ENCODE measurements around the gene NT5C3B. TPM values are rescaled to one million over a fixed set of nuclear protein-coding genes. Genes with fewer than 3 reads are reported as not detected.

The NT5C3B gene
- polyA plus RNA-seq, 1 of the 3 experiments (the other 2 are of a cell fraction), result 87.4 TPM

DNA sequence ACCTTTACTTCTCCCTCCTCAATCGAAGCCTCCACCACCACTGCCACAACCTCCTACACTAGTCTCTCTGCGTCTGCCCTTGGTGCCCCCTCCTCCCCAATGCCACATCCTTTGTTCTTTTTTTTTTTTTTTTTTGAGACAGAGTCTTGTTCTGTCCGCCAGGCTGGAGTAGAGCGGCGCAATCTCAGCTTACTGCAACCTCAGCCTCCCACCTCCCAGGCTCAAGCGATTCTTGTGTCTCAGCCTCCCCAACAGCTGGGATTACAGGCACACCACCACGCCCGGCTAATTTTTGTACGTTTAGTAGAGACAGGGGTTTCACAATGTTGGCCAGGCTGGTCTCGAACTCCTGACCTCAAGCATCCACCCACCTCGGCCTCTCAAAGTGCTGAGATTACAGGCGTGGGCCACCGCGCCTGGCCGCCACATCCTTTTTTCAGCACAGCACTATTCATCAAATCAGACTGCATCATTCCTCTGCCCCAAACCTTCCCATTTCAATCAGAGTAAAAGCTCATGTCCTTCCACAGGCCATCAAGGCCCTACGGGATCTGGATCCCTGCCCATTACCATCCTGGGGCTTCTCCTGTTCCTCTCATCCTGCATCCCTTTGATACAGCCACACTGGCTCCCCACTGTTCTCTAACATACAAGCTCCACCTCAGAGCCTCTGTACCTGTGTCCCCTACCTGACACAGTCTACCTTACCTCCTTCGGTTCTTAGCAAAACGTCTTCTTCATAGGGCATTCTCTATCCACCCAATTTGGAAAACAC, 27.2 kb upstream of the NT5C3B start:
- Histone ChIP-seq H4K20me1 (ENCODE audit: insufficient read depth) (peaks cover 46% of the 10 kb centered on the region), H3K9ac (peak overlapping the region; percentile 92; the same call in 1 of the 2 replicates), H2AFZ (ENCODE audit: low read depth) (no peak overlapping the region), H3K27me3 (ENCODE audit: insufficient read depth) (no peaks in the 10 kb centered on the region), H3K9me3 (no peaks in the 10 kb centered on the region), H3K4me2 (peak overlapping the region; percentile 91), H3K4me3 (ENCODE audit: low read depth in 2 of 2, low read length in 1 of 2) (peak overlapping the region; percentile 91 to 95; a peak in 3 of 4 replicates), H3K27ac (ENCODE audit: low read depth in 2 of 2, low read length in 1 of 2) (no peak overlapping the region), H3K79me2 (ENCODE audit: insufficient read depth) (peaks cover 68% of the 10 kb centered on the region), H3K4me1 (ENCODE audit: control insufficient read depth in 1 of 2, insufficient read depth in 2 of 2, low read depth in 1 of 2, low read length in 1 of 2) (peaks cover 5 to 24% of the 10 kb centered on the region in 2 experiments; a peak in 2 of 4 replicates), H3K9me2 (no peaks in the 10 kb centered on the region), H3K36me3 (replicated peaks in 1 of 2; ENCODE audit: control insufficient read depth in 1 of 2, insufficient read depth in 2 of 2, low read length in 1 of 2) (peaks cover 13 to 15% of the 10 kb centered on the region in 2 experiments), H3F3A (replicated peaks; ENCODE audit: insufficient read depth) (peaks cover 17% of the 10 kb centered on the region)
- no peak for DNase-seq
- TF ChIP-seq NRF1 (IDR thresholded peaks at IDR 0.05; ENCODE audit: low read depth, low read length), result no peak
- TF ChIP-seq RCOR1 (IDR thresholded peaks at IDR 0.05; ENCODE audit: low read length), result no peak
- no peak for TF ChIP-seq MXI1 (IDR thresholded peaks at IDR 0.05; ENCODE audit: low read depth, low read length)
- no peak for TF ChIP-seq GATA2 (CRISPR knock-in tag; IDR thresholded peaks at IDR 0.05)
- TF ChIP-seq RAD21 (IDR thresholded peaks at IDR 0.05; ENCODE audit: low read length), result no peak
- TF ChIP-seq TEAD4 (IDR thresholded peaks at IDR 0.05; ENCODE audit: borderline replicate concordance, insufficient read depth), result no peak
- TF ChIP-seq SMC3 (IDR thresholded peaks at IDR 0.05; ENCODE audit: low read depth, low read length), result no peak
- no peak for TF ChIP-seq TCF12 (IDR thresholded peaks at IDR 0.05)
- TF ChIP-seq, protein P1, sequence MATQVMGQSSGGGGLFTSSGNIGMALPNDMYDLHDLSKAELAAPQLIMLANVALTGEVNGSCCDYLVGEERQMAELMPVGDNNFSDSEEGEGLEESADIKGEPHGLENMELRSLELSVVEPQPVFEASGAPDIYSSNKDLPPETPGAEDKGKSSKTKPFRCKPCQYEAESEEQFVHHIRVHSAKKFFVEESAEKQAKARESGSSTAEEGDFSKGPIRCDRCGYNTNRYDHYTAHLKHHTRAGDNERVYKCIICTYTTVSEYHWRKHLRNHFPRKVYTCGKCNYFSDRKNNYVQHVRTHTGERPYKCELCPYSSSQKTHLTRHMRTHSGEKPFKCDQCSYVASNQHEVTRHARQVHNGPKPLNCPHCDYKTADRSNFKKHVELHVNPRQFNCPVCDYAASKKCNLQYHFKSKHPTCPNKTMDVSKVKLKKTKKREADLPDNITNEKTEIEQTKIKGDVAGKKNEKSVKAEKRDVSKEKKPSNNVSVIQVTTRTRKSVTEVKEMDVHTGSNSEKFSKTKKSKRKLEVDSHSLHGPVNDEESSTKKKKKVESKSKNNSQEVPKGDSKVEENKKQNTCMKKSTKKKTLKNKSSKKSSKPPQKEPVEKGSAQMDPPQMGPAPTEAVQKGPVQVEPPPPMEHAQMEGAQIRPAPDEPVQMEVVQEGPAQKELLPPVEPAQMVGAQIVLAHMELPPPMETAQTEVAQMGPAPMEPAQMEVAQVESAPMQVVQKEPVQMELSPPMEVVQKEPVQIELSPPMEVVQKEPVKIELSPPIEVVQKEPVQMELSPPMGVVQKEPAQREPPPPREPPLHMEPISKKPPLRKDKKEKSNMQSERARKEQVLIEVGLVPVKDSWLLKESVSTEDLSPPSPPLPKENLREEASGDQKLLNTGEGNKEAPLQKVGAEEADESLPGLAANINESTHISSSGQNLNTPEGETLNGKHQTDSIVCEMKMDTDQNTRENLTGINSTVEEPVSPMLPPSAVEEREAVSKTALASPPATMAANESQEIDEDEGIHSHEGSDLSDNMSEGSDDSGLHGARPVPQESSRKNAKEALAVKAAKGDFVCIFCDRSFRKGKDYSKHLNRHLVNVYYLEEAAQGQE (IDR thresholded peaks at IDR 0.05; ENCODE audit: low read depth, low read length), result no peak
- no peak for TF ChIP-seq RXRA (IDR thresholded peaks at IDR 0.05; ENCODE audit: borderline replicate concordance, low read depth)
- no peak for TF ChIP-seq POLR2AphosphoS5 (IDR thresholded peaks at IDR 0.05; ENCODE audit: low read depth, low read length)
- no peak for TF ChIP-seq ELF1 (IDR thresholded peaks at IDR 0.05)
- TF ChIP-seq FOSL2 (IDR thresholded peaks at IDR 0.05; ENCODE audit: borderline replicate concordance, low read depth), result no peak
- POLR2A ChIA-PET, result interaction anchor here (2.8 kb wide), 1 partner anchor 51 kb away, joined by 12 read pairs; the partner anchor contains the start of genes FKBP10 and P3H4
- WGBS (ENCODE audit: low lambda C conversion rate), result 81% methylated on average over 18 of the region's 18 CpGs
- CTCF ChIA-PET, result interaction anchor here (1.2 kb wide), 1 partner anchor 8 kb away, joined by 3 read pairs; no protein-coding TSS in a partner anchor

Measured in SK-N-SH (cell line).